ENCODE results near the gene XKR7.

DNA sequence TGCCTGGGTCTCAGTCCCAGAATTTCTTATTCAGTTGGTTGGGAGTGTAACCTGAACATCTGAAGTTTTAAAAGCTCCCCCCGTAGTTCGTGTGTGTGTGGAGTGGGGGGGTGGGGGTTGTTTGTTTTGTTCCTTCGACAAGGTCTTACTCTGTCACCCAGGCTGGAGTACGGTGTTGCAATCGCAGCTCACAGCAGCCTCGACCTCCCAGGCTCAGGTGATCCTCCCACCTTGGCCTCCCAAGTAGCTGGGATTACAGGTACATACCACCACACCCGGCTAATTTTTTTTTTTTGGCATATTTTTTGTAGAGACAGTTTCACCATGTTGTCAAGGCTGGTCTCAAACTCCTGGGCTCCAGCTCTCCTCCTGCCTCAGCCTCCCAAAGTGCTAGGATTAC, 45.4 kb downstream of the XKR7 start:
- TF ChIP-seq, protein P1, sequence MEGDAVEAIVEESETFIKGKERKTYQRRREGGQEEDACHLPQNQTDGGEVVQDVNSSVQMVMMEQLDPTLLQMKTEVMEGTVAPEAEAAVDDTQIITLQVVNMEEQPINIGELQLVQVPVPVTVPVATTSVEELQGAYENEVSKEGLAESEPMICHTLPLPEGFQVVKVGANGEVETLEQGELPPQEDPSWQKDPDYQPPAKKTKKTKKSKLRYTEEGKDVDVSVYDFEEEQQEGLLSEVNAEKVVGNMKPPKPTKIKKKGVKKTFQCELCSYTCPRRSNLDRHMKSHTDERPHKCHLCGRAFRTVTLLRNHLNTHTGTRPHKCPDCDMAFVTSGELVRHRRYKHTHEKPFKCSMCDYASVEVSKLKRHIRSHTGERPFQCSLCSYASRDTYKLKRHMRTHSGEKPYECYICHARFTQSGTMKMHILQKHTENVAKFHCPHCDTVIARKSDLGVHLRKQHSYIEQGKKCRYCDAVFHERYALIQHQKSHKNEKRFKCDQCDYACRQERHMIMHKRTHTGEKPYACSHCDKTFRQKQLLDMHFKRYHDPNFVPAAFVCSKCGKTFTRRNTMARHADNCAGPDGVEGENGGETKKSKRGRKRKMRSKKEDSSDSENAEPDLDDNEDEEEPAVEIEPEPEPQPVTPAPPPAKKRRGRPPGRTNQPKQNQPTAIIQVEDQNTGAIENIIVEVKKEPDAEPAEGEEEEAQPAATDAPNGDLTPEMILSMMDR (IDR thresholded peaks at IDR 0.05; ENCODE audit: extremely low read depth in 1 of 2, insufficient read depth in 1 of 2, low read depth in 1 of 2, low read length in 2 of 2) = no peak
- TF ChIP-seq POLR2A (IDR thresholded peaks at IDR 0.05; ENCODE audit: low read depth, low read length) (no peak), EZH2 (IDR thresholded peaks at IDR 0.05; ENCODE audit: borderline replicate concordance, low read depth, low read length, severe bottlenecking) (no peak), FOS (IDR thresholded peaks at IDR 0.05; ENCODE audit: borderline replicate concordance, insufficient read depth, low read length) (no peak), POLR2AphosphoS5 (IDR thresholded peaks at IDR 0.05; ENCODE audit: insufficient read depth, low read depth, low read length) (no peak), JUN (IDR thresholded peaks at IDR 0.05; ENCODE audit: borderline replicate concordance, insufficient read depth, insufficient read length, low read depth) (no peak), GATA2 (IDR thresholded peaks at IDR 0.05; ENCODE audit: insufficient read depth, insufficient read length, low read depth, low read length) (no peak), MYC (IDR thresholded peaks at IDR 0.05; ENCODE audit: low read depth, low read length) (no peak)
- TF ChIP-seq, protein P2, sequence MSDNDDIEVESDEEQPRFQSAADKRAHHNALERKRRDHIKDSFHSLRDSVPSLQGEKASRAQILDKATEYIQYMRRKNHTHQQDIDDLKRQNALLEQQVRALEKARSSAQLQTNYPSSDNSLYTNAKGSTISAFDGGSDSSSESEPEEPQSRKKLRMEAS (IDR thresholded peaks at IDR 0.05; ENCODE audit: insufficient read depth, insufficient read length) = no peak
